SK-N-SH (cell line): ENCODE data around the gene GRAMD2B.

Source experiments
- CTCF ChIP-seq: fragments of 200-600 bp; sonication (generic); IDR thresholded peaks from 2 replicates; pipeline ENCODE4 v1.6.1; 2017; ENCODE audit warnings: antibody characterized with exemption, mild to moderate bottlenecking, moderate library complexity
- GATA2 ChIP-seq: sonication (generic); formaldehyde crosslinking; IDR thresholded peaks from 2 replicates; pipeline ENCODE4 v1.5.0; 2020; ENCODE audit warnings: mild to moderate bottlenecking, missing genetic modification reagents
- MXI1 ChIP-seq: IDR thresholded peaks from 2 replicates; pipeline ENCODE4 v1.6.1; 2012; ENCODE audit warnings: mild to moderate bottlenecking, low read depth, low read length, improper control_type of control experiment
- NRF1 ChIP-seq: IDR thresholded peaks from 2 replicates; pipeline ENCODE4 v1.6.1; 2012; ENCODE audit warnings: low read depth, mild to moderate bottlenecking, low read length
- PBX3 ChIP-seq: IDR thresholded peaks from 2 replicates; pipeline ENCODE4; 2012
- RAD21 ChIP-seq: IDR thresholded peaks from 2 replicates; pipeline ENCODE4 v1.6.1; 2012; ENCODE audit warnings: mild to moderate bottlenecking, low read length
- RCOR1 ChIP-seq: fragments of 150-350 bp; IDR thresholded peaks from 2 replicates; pipeline ENCODE4 v1.6.1; 2017; ENCODE audit warnings: antibody characterized with exemption, low read length
- RFX5 ChIP-seq: IDR thresholded peaks from 2 replicates; pipeline ENCODE4 v1.6.1; 2012; ENCODE audit warnings: mild to moderate bottlenecking, improper control_type of control experiment, low read length
- SIN3A ChIP-seq: IDR thresholded peaks from 2 replicates; pipeline ENCODE4 v1.6.1; 2012; ENCODE audit warnings: low read depth, mild to moderate bottlenecking, low read length, moderate library complexity, borderline replicate concordance
- SMC3 ChIP-seq: IDR thresholded peaks from 2 replicates; pipeline ENCODE4 v1.6.1; 2012; ENCODE audit warnings: low read depth, low read length, improper control_type of control experiment
- TAF1 ChIP-seq: IDR thresholded peaks from 2 replicates; pipeline ENCODE4 v1.6.1; 2012; ENCODE audit warnings: low read depth, mild to moderate bottlenecking, low read length, moderate library complexity, borderline replicate concordance
- USF1 ChIP-seq: IDR thresholded peaks from 2 replicates; pipeline ENCODE4 v1.4.0; 2012; ENCODE audit warnings: low read depth, borderline replicate concordance

DNA sequence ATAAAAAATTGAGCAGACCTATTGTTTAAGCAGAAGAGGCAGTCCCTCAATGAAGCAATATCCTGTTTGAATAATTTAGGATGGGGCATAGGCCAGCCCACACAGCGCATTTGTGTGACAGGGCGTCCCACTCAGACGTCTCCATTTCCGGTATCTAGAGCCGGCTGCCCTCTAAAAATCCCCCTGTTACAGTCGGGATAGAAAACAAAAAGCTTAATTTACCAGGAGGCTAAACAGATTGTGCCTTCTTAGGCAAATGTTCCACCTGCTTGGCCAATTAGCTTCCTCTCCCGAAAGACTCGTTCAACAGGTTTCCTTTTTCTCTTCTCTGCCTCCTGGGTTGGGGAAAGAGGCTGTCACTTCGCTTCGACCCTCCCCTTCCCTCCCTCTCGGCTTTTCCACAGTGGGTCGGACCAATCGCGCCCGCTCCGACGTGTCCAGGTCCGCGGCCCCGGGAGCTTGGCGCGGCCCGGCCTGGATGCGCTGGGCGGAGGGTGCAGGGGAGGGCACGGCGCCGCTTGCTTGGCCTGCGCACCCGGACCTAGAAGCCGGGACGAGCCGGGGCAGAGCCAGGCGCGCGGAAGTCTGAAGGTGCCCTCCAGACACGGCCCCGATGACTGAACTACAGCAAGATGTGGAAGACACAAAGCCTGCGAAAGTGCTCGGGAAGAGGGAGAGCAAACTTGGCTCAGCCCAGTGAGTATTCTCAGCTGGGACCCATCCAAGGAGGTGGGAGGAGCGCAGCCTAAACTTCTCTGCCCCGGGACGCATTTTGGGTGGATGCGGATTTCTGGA is at the start of gene GRAMD2B:
- TF ChIP-seq CTCF (no peak), MXI1 (no peak), RAD21 (no peak), USF1 (no peak), SMC3 (no peak), GATA2 (no peak), RFX5 (no peak), NRF1 (peak; percentile 19; the same call in 1 of the 2 replicates), TAF1 (peak; percentile 53), SIN3A (peak; percentile 10; the same call in 1 of the 2 replicates), RCOR1 (no peak), PBX3 (peak; percentile 76)
